Measurements from ENCODE around the gene DGUOK. TPM values are rescaled to one million over a fixed set of nuclear protein-coding genes. Genes with fewer than 3 reads are reported as not detected.

Gene DGUOK
- polyA plus RNA-seq, 1 donor from 2014 or later: 168 TPM

DNA sequence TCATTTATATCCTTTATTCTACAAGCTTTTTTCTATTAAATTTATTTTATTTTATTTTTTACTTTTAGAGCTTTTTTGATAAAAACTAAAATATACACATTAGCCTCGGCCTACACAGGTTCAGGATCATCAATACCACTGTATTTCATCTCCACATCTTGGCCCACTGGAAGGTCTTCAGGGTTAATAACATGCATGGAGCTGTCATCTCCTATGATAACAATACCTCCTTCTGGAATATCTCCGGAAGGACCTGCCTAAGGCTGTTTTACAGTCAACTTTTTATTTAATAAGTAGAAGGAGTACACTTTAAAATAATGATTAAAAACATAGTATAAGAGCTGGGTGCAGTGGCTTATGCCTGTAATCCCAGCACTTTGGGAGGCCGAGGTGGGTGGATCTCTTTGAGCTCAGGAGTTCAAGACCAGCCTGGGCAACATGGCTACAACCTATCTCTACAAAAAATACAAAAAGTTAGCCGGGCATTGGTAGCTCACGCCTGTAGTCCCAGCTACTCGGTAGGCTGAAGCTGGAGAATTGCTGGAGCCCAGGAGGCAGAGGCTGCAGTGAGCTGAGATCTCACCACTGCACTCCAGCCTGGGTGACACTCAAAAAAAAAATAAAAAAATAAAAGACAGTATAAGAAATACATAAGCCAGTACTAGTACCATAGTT is 15.7 kb upstream of the DGUOK start:
- no peak overlapping the region for H3K4me3 ChIP-seq (ENCODE audit: low read length)
- H4K20me1 ChIP-seq (ENCODE audit: insufficient read depth): no peaks in the 10 kb centered on the region
- H3K9me3 ChIP-seq (ENCODE audit: low read length): no peaks in the 10 kb centered on the region
- H2AFZ ChIP-seq (ENCODE audit: low read depth, low read length): no peak overlapping the region
- H3K36me3 ChIP-seq (ENCODE audit: insufficient read depth, low read length): no peaks in the 10 kb centered on the region
- no peaks in the 10 kb centered on the region for H3K9me2 ChIP-seq (ENCODE audit: insufficient read depth, low read length)
- no peaks in the 10 kb centered on the region for H3K27me3 ChIP-seq (ENCODE audit: insufficient read depth, low read depth, low read length)
- no peak overlapping the region for H3K4me2 ChIP-seq (ENCODE audit: low read length)
- H3K9ac ChIP-seq (ENCODE audit: low read length): no peak overlapping the region
- no peaks in the 10 kb centered on the region for H3F3A ChIP-seq (ENCODE audit: insufficient read depth, low read length, poor library complexity, severe bottlenecking)
- TF ChIP-seq SMC3 (conservative IDR thresholded peaks at IDR 0.05; ENCODE audit: poor library complexity) (no peak), RAD21 (conservative IDR thresholded peaks at IDR 0.05) (no peak), MXI1 (conservative IDR thresholded peaks at IDR 0.05; ENCODE audit: poor library complexity, severe bottlenecking) (no peak), EZH2 (IDR thresholded peaks at IDR 0.05; ENCODE audit: borderline replicate concordance, insufficient read depth, low read length, poor library complexity, severe bottlenecking) (no peak), TAF1 (IDR thresholded peaks at IDR 0.05; ENCODE audit: low read depth) (no peak), POLR2AphosphoS5 (IDR thresholded peaks at IDR 0.05) (no peak)
- H3K79me2 ChIP-seq (replicated peaks; ENCODE audit: insufficient read depth, low read length): no peaks in the 10 kb centered on the region
- H3K27ac ChIP-seq (ENCODE audit: low read length): no peak overlapping the region

GRCh38 chr2:73911548-73912208 is 15.0 kb upstream of the DGUOK start:
- no peak overlapping the region for H3K9ac ChIP-seq (ENCODE audit: low read length)
- no peaks in the 10 kb centered on the region for H3K36me3 ChIP-seq (ENCODE audit: insufficient read depth, low read length)
- no peaks in the 10 kb centered on the region for H4K20me1 ChIP-seq (ENCODE audit: insufficient read depth)
- no peak overlapping the region for H3K27ac ChIP-seq (ENCODE audit: low read length)
- no peaks in the 10 kb centered on the region for H3K79me2 ChIP-seq (replicated peaks; ENCODE audit: insufficient read depth, low read length)
- TF ChIP-seq EP300 (conservative IDR thresholded peaks at IDR 0.05; ENCODE audit: poor library complexity, severe bottlenecking): no peak
- TF ChIP-seq MXI1 (conservative IDR thresholded peaks at IDR 0.05; ENCODE audit: poor library complexity, severe bottlenecking): no peak
- no peak for TF ChIP-seq EZH2 (IDR thresholded peaks at IDR 0.05; ENCODE audit: borderline replicate concordance, insufficient read depth, low read length, poor library complexity, severe bottlenecking)
- no peak for TF ChIP-seq RAD21 (conservative IDR thresholded peaks at IDR 0.05)
- no peak for TF ChIP-seq CTCF (IDR thresholded peaks at IDR 0.05; ENCODE audit: poor library complexity, severe bottlenecking)
- TF ChIP-seq, protein P1, sequence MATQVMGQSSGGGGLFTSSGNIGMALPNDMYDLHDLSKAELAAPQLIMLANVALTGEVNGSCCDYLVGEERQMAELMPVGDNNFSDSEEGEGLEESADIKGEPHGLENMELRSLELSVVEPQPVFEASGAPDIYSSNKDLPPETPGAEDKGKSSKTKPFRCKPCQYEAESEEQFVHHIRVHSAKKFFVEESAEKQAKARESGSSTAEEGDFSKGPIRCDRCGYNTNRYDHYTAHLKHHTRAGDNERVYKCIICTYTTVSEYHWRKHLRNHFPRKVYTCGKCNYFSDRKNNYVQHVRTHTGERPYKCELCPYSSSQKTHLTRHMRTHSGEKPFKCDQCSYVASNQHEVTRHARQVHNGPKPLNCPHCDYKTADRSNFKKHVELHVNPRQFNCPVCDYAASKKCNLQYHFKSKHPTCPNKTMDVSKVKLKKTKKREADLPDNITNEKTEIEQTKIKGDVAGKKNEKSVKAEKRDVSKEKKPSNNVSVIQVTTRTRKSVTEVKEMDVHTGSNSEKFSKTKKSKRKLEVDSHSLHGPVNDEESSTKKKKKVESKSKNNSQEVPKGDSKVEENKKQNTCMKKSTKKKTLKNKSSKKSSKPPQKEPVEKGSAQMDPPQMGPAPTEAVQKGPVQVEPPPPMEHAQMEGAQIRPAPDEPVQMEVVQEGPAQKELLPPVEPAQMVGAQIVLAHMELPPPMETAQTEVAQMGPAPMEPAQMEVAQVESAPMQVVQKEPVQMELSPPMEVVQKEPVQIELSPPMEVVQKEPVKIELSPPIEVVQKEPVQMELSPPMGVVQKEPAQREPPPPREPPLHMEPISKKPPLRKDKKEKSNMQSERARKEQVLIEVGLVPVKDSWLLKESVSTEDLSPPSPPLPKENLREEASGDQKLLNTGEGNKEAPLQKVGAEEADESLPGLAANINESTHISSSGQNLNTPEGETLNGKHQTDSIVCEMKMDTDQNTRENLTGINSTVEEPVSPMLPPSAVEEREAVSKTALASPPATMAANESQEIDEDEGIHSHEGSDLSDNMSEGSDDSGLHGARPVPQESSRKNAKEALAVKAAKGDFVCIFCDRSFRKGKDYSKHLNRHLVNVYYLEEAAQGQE (IDR thresholded peaks at IDR 0.05; ENCODE audit: borderline replicate concordance): no peak
- no peak for TF ChIP-seq POLR2AphosphoS5 (IDR thresholded peaks at IDR 0.05)
- no peak for TF ChIP-seq SMC3 (conservative IDR thresholded peaks at IDR 0.05; ENCODE audit: poor library complexity)
- no peak for TF ChIP-seq TAF1 (IDR thresholded peaks at IDR 0.05; ENCODE audit: low read depth)
- H3K27me3 ChIP-seq (ENCODE audit: insufficient read depth, low read depth, low read length): no peaks in the 10 kb centered on the region
- no peak overlapping the region for H3K4me3 ChIP-seq (ENCODE audit: low read length)
- no peak overlapping the region for H3K4me2 ChIP-seq (ENCODE audit: low read length)
- no peaks in the 10 kb centered on the region for H3F3A ChIP-seq (ENCODE audit: insufficient read depth, low read length, poor library complexity, severe bottlenecking)
- H2AFZ ChIP-seq (ENCODE audit: low read depth, low read length): no peak overlapping the region
- no peaks in the 10 kb centered on the region for H3K9me3 ChIP-seq (ENCODE audit: low read length)
- no peaks in the 10 kb centered on the region for H3K9me2 ChIP-seq (ENCODE audit: insufficient read depth, low read length)

Measured in neural cell (in vitro differentiated cells).